H1 (cell line): ENCODE data around the gene FAM193B. TPM values are rescaled to one million over a fixed set of nuclear protein-coding genes. Genes with fewer than 3 reads are reported as not detected.

Experiments
- CTCF ChIA-PET: fragments of 300-600 bp; sonication (Branson Sonifier 250); formaldehyde crosslinking; loops from one replicate; lab custom pipeline; 2021; ENCODE audit not compliant: partially characterized antibody; lab: Charles Lee
- POLR2A ChIA-PET: fragments of 300-600 bp; sonication (Branson Sonifier 250); formaldehyde crosslinking; loops from one replicate; lab custom pipeline; 2021; ENCODE audit warnings: inconsistent platforms; ENCODE audit not compliant: partially characterized antibody; lab: Charles Lee
- DNase-seq, 2 experiments: peaks; one replicate each; pipeline versions ENCODE4 v3.0.0 to v3.0.0-alpha.2; 2010 to 2022; ENCODE audit warnings: low spot score in 2 of 2, low read depth in 1 of 2, mixed read lengths in 1 of 2
- FAIRE-seq: peaks from 2 replicates; lab custom pipeline; 2011; peaks lifted over from hg19 to GRCh38; lab: Jason Lieb, UNC
- H2AFZ ChIP-seq: 2 replicates; pipeline ENCODE4 v1.8.1; 2012; ENCODE audit warnings: low read length, inconsistent platforms
- H2AK5ac ChIP-seq: 2 replicates; pipeline ENCODE4 v1.6.1; 2013; ENCODE audit warnings: low read depth, low read length
- H2BK120ac ChIP-seq: replicated peaks from 2 replicates; pipeline ENCODE3; 2013; ENCODE audit warnings: low read depth, low read length, inconsistent platforms
- H2BK12ac ChIP-seq: 2 replicates; pipeline ENCODE4 v1.6.1; 2013; ENCODE audit warnings: low read depth, low read length
- H2BK15ac ChIP-seq: 2 replicates; pipeline ENCODE4 v1.6.1; 2013; ENCODE audit warnings: low read length
- H2BK20ac ChIP-seq: 2 replicates; pipeline ENCODE4 v1.6.1; 2013; ENCODE audit warnings: low read length
- H2BK5ac ChIP-seq: 2 replicates; pipeline ENCODE4 v1.6.1; 2013; ENCODE audit warnings: low read depth, low read length
- H3K14ac ChIP-seq: 2 replicates; pipeline ENCODE4 v1.6.1; 2013; ENCODE audit warnings: inconsistent platforms; ENCODE audit not compliant: insufficient read length
- H3K18ac ChIP-seq: 2 replicates; pipeline ENCODE4 v1.6.1; 2013; ENCODE audit warnings: low read length; ENCODE audit errors: extremely low read depth
- H3K23ac ChIP-seq: 2 replicates; pipeline ENCODE4 v1.6.1; 2013; ENCODE audit warnings: inconsistent platforms; ENCODE audit not compliant: insufficient read length
- H3K23me2 ChIP-seq: 2 replicates; pipeline ENCODE4 v1.6.1; 2013; ENCODE audit warnings: low read depth, low read length
- H3K27ac ChIP-seq: 2 replicates; pipeline ENCODE4 v1.6.1; 2011; ENCODE audit warnings: low read depth, low read length, inconsistent platforms
- H3K27me3 ChIP-seq, 4 experiments: replicated peaks in 1 of 4; 1 replicate in 1 of 4; 2 replicates in 3 of 4; pipeline versions ENCODE4 v1.6.1 to v1.8.1; 2011 to 2013; ENCODE audit warnings: low read length in 3 of 4, mild to moderate bottlenecking in 3 of 4, inconsistent platforms in 2 of 4, mixed read lengths in 2 of 4, moderate library complexity in 1 of 4; ENCODE audit not compliant: control insufficient read depth in 3 of 4, insufficient read depth in 3 of 4; ENCODE audit errors: extremely low read depth in 1 of 4
- H3K36me3 ChIP-seq, 4 experiments: 2 replicates each; pipeline versions ENCODE4 v1.6.1 to v1.8.1; 2011 to 2013; ENCODE audit warnings: mild to moderate bottlenecking in 4 of 4, low read length in 3 of 4, moderate library complexity in 2 of 4, control low read depth in 1 of 4, inconsistent platforms in 1 of 4; ENCODE audit not compliant: insufficient read depth in 4 of 4, control insufficient read depth in 2 of 4
- H3K4ac ChIP-seq: replicated peaks from 2 replicates; pipeline ENCODE3; 2013; ENCODE audit warnings: low read length, low read depth, mixed read lengths, inconsistent platforms; ENCODE audit not compliant: insufficient read length
- H3K4me1 ChIP-seq, 4 experiments: replicated peaks in 1 of 4; 1 replicate in 1 of 4; 2 replicates in 3 of 4; pipeline versions ENCODE4 v1.6.1 to v1.8.1; 2011 to 2013; ENCODE audit warnings: low read length in 3 of 4, inconsistent platforms in 2 of 4, mixed read lengths in 1 of 4; ENCODE audit not compliant: insufficient read depth in 4 of 4, control insufficient read depth in 3 of 4
- H3K4me2 ChIP-seq, 2 experiments: 2 replicates each; pipeline versions ENCODE4 v1.6.1 to v1.8.1; 2011 to 2013; ENCODE audit warnings: low read depth in 2 of 2, low read length in 2 of 2, control low read depth in 1 of 2, inconsistent platforms in 1 of 2, mild to moderate bottlenecking in 1 of 2; ENCODE audit not compliant: insufficient read depth in 1 of 2
- H3K4me3 ChIP-seq, 4 experiments: fragments of 200-600, 300-600 bp in 1 of 4; sonication (generic), shearing (Covaris generic), sonication (Bioruptor Twin) in 1 of 4; 2 replicates each; pipeline versions ENCODE4 v1.5.1 to v1.8.1; 2011 to 2016; ENCODE audit warnings: low read length in 4 of 4, low read depth in 3 of 4, control low read depth in 2 of 4, inconsistent platforms in 2 of 4, mild to moderate bottlenecking in 2 of 4, mixed read lengths in 1 of 4, moderate library complexity in 1 of 4; ENCODE audit not compliant: insufficient read depth in 2 of 4; ENCODE audit errors: extremely low read depth in 1 of 4
- H3K56ac ChIP-seq: replicated peaks from 2 replicates; pipeline ENCODE3; 2013; ENCODE audit warnings: low read depth, mild to moderate bottlenecking, mixed read lengths, low read length, inconsistent platforms; ENCODE audit not compliant: insufficient read length
- H3K79me1 ChIP-seq: 2 replicates; pipeline ENCODE4 v1.6.1; 2013; ENCODE audit warnings: low read depth, low read length, control low read depth
- H3K79me2 ChIP-seq, 2 experiments: 2 replicates each; pipeline versions ENCODE4 v1.6.1 to v1.8.1; 2012 to 2013; ENCODE audit warnings: low read length in 2 of 2, mild to moderate bottlenecking in 2 of 2, inconsistent platforms in 1 of 2; ENCODE audit not compliant: insufficient read depth in 2 of 2, control insufficient read depth in 1 of 2
- H3K9ac ChIP-seq, 4 experiments: replicated peaks in 1 of 4; 1 replicate in 1 of 4; 2 replicates in 3 of 4; pipeline versions ENCODE4 v1.6.1 to v1.8.1; 2011 to 2013; ENCODE audit warnings: low read depth in 3 of 4, low read length in 3 of 4, control low read depth in 2 of 4, mild to moderate bottlenecking in 2 of 4, moderate library complexity in 2 of 4, inconsistent platforms in 1 of 4; ENCODE audit errors: extremely low read depth in 1 of 4
- H3K9me3 ChIP-seq, 2 experiments: 2 replicates each; pipeline versions ENCODE4 v1.6.1 to v1.8.1; 2012 to 2013; ENCODE audit warnings: mild to moderate bottlenecking in 2 of 2, moderate library complexity in 2 of 2, control low read depth in 1 of 2, inconsistent platforms in 1 of 2, low read depth in 1 of 2, low read length in 1 of 2, mixed read lengths in 1 of 2; ENCODE audit not compliant: insufficient read depth in 2 of 2
- H4K20me1 ChIP-seq, 2 experiments: replicated peaks in 1 of 2; 2 replicates each; pipeline versions ENCODE3 to v1.8.1; 2011 to 2013; ENCODE audit warnings: inconsistent platforms in 2 of 2, low read length in 2 of 2, mild to moderate bottlenecking in 1 of 2; ENCODE audit not compliant: insufficient read depth in 2 of 2, control insufficient read depth in 1 of 2
- H4K5ac ChIP-seq: 2 replicates; pipeline ENCODE4 v1.6.1; 2013; ENCODE audit warnings: low read length, low read depth, mixed read lengths, inconsistent platforms; ENCODE audit not compliant: insufficient read length
- H4K8ac ChIP-seq: 2 replicates; pipeline ENCODE4 v1.8.0; 2013; ENCODE audit warnings: mild to moderate bottlenecking, moderate library complexity, low read length, inconsistent platforms; ENCODE audit not compliant: insufficient read depth; ENCODE audit errors: extremely low read depth
- H4K91ac ChIP-seq: replicated peaks from 2 replicates; pipeline ENCODE3; 2013; ENCODE audit warnings: low read length, mixed read lengths, inconsistent platforms; ENCODE audit not compliant: insufficient read length
- BACH1 ChIP-seq: IDR thresholded peaks from 2 replicates; pipeline ENCODE4 v1.6.1; 2012; ENCODE audit warnings: low read length, improper control_type of control experiment
- CBX8 ChIP-seq: fragments of 300-800, 300-1000 bp; sonication (generic); IDR thresholded peaks from 2 replicates; pipeline ENCODE4 v1.7.1; 2016; ENCODE audit warnings: low read depth, low read length, borderline replicate concordance
- CHD1 ChIP-seq: IDR thresholded peaks from 2 replicates; pipeline ENCODE4 v1.6.1; 2012; ENCODE audit warnings: low read depth, low read length, improper control_type of control experiment
- CHD2 ChIP-seq: IDR thresholded peaks from 2 replicates; pipeline ENCODE4 v1.6.1; 2012; ENCODE audit warnings: low read length, improper control_type of control experiment
- EGR1 ChIP-seq: IDR thresholded peaks from 2 replicates; pipeline ENCODE4 v1.6.1; 2011; ENCODE audit warnings: low read depth, low read length, borderline replicate concordance
- GABPA ChIP-seq: IDR thresholded peaks from 2 replicates; pipeline ENCODE4 v1.6.1; 2011; ENCODE audit warnings: mild to moderate bottlenecking, low read length, moderate library complexity, borderline replicate concordance; ENCODE audit not compliant: insufficient read depth
- HDAC6 ChIP-seq: IDR thresholded peaks from one replicate; pipeline ENCODE4 v1.7.1; 2012; ENCODE audit warnings: low read depth, mild to moderate bottlenecking, inconsistent platforms, low read length, moderate library complexity
- KDM1A ChIP-seq: fragments of 200-600, 300-600 bp; sonication (generic); IDR thresholded peaks from 2 replicates; pipeline ENCODE4 v1.7.1; 2016; ENCODE audit warnings: mild to moderate bottlenecking, low read length, borderline replicate concordance
- KDM4A ChIP-seq: IDR thresholded peaks from one replicate; pipeline ENCODE4 v1.7.1; 2012; ENCODE audit warnings: low read depth, mild to moderate bottlenecking, moderate library complexity, low read length, inconsistent platforms; ENCODE audit not compliant: severe bottlenecking
- PHF8 ChIP-seq: fragments of 200-600 bp; sonication (generic); conservative IDR thresholded peaks from 2 replicates; pipeline ENCODE4 v1.7.1; 2012; ENCODE audit warnings: low read depth, mild to moderate bottlenecking, inconsistent platforms, low read length, moderate library complexity
- RBBP5 ChIP-seq: IDR thresholded peaks from 2 replicates; pipeline ENCODE4 v1.7.1; 2012; ENCODE audit warnings: low read depth, mild to moderate bottlenecking, inconsistent platforms, low read length, moderate library complexity, borderline replicate concordance
- SIN3A ChIP-seq, 2 experiments: IDR thresholded peaks in 1 of 2; conservative IDR thresholded peaks in 1 of 2; 2 replicates each; pipeline ENCODE4 v1.6.1; 2011 to 2012; ENCODE audit warnings: low read length in 2 of 2, improper control_type of control experiment in 1 of 2, low read depth in 1 of 2, mild to moderate bottlenecking in 1 of 2
- WGBS, 2 experiments: shearing (Covaris generic) in 1 of 2; methylation state at CpG; one replicate each; pipeline versions ENCODE4 v1.1.6 to v1.1.7; 2013 to 2015; ENCODE audit warnings: low lambda C conversion rate in 2 of 2, mixed read lengths in 2 of 2, inconsistent platforms in 1 of 2, low coverage in 1 of 2, missing lambda C conversion rate in 1 of 2; ENCODE audit not compliant: insufficient replicate concordance in 2 of 2, insufficient coverage in 1 of 2, insufficient read length in 1 of 2; ENCODE audit errors: extremely low coverage in 1 of 2, missing lambda C conversion rate in 1 of 2; 5-methylcytosine and 5-hydroxymethylcytosine counted together
- polyA plus RNA-seq, 7 experiments: library from polyadenylated mRNA; depleted of rRNA in 3 of 7; stranded (reverse) in 5 of 7; unstranded in 2 of 7; fragments of >200 nt in 5 of 7; fragments of 200-250 nt in 2 of 7; gene quantifications; 1 replicate in 5 of 7; 2 replicates in 1 of 7; 4 replicates in 1 of 7; pipeline versions ENCODE4 v1.2.1 to v1.2.3, GENCODE V29; 2011 to 2013; ENCODE audit warnings: missing spikeins in 2 of 7, mixed read lengths in 2 of 7
- total RNA-seq: library from RNA; stranded (reverse); fragmentation: NEBNext Ultra II Directional; extraction: Animal tissue kit (Norgen Biotek cat#: 25700); gene quantifications from 2 replicates; pipeline ENCODE4 v1.2.1, GENCODE V29; 2021
- TF ChIP-seq, protein P1 (sequence below): IDR thresholded peaks from 2 replicates; pipeline ENCODE4 v1.6.1; 2011; ENCODE audit warnings: low read depth, mild to moderate bottlenecking, low read length; ENCODE audit not compliant: insufficient read depth

FAM193B gene
- total and polyA plus RNA-seq, 2 of the 8 experiments (the other 6 are each of a cell fraction or from before 2014, with no cell fraction given) = 49.9 to 69.8 TPM

- H3K4me2 ChIP-seq = no peak overlapping the region
- H3K27me3 ChIP-seq = no peaks in the 10 kb centered on the region
- ChIA-PET CTCF (interaction anchor here (1.0 to 1.8 kb wide), 4 partner anchors 10 to 48 kb away, joined by 3 to 7 read pairs (median 4); no protein-coding TSS in a partner anchor), POLR2A (interaction anchor here (0.9 to 2.3 kb wide), 5 partner anchors 9 to 67 kb away, joined by 3 to 11 read pairs (median 4); partner anchors contain the start of gene DDX41)
- no peak overlapping the region for H2AK5ac ChIP-seq
- no peak overlapping the region for H3K14ac ChIP-seq
- no peak overlapping the region for H4K8ac ChIP-seq
- H3K4me3 ChIP-seq = no peak overlapping the region
- WGBS, 2 experiments = 90% methylated on average over 3 of the region's 3 CpGs; no CpG with 5 or more reads in 1 of the 2 experiments
- H2BK20ac ChIP-seq = no peak overlapping the region
- H2BK15ac ChIP-seq = no peak overlapping the region
- H3K4ac ChIP-seq = no peak overlapping the region
- H2BK120ac ChIP-seq = no peak overlapping the region
- H4K20me1 ChIP-seq = peaks cover 4 to 14% of the 10 kb centered on the region in 2 experiments
- peaks cover 12% of the 10 kb centered on the region for H3K79me1 ChIP-seq
- H3K4me1 ChIP-seq = no peaks in the 10 kb centered on the region
- DNase-seq = no peak
- H3K23ac ChIP-seq = no peak overlapping the region
- no peaks in the 10 kb centered on the region for H3K23me2 ChIP-seq
- H3K9me3 ChIP-seq = no peaks in the 10 kb centered on the region
- no peak overlapping the region for H4K5ac ChIP-seq
- H3K79me2 ChIP-seq = no peaks in the 10 kb centered on the region; a peak in 1 of 4 replicates
- H4K91ac ChIP-seq = no peak overlapping the region
- H2BK5ac ChIP-seq = no peak overlapping the region
- FAIRE-seq = no peak
- H3K9ac ChIP-seq = no peak overlapping the region
- H3K56ac ChIP-seq = no peak overlapping the region
- H3K36me3 ChIP-seq = peaks cover 22 to 77% (median 33%) of the 10 kb centered on the region in 4 experiments; a peak in 6 of 8 replicates
- no peak overlapping the region for H3K27ac ChIP-seq
- H2AFZ ChIP-seq = no peak overlapping the region
- H2BK12ac ChIP-seq = no peak overlapping the region
- H3K18ac ChIP-seq = no peak overlapping the region
- TF ChIP-seq EGR1 (no peak), CBX8 (no peak), CHD2 (no peak), BACH1 (no peak), SIN3A (conservative IDR thresholded peaks at IDR 0.05 in 1 of 2, IDR thresholded peaks at IDR 0.05 in 1 of 2; ENCODE audit: low read depth in 1 of 2, low read length in 2 of 2) (no peak), RBBP5 (no peak), CHD1 (no peak), KDM1A (no peak), KDM4A (no peak), PHF8 (no peak), GABPA (no peak), HDAC6 (no peak)
- TF ChIP-seq, protein P1, sequence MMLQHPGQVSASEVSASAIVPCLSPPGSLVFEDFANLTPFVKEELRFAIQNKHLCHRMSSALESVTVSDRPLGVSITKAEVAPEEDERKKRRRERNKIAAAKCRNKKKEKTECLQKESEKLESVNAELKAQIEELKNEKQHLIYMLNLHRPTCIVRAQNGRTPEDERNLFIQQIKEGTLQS = no peak
Observed at GRCh38 chr5:177530638-177531037, 23.7 kb downstream of the FAM193B start.
